Ramos (cell line): ENCODE measurements around the gene ARV1.
"Not testable (repeated sequence)": the region's sequence is repeated elsewhere in the genome, so short reads cannot be mapped to it uniquely, and the experiment has no call there.

Source experiments
- in situ Hi-C: fragments of 300-500 bp; cut with MboI; formaldehyde crosslinking; loops from one replicate; pipeline ENCODE4 v1.14.3; 2022; ENCODE audit warnings: low sequenced_read_pairs; ENCODE audit not compliant: unreplicated experiment

Gene ARV1

DNA sequence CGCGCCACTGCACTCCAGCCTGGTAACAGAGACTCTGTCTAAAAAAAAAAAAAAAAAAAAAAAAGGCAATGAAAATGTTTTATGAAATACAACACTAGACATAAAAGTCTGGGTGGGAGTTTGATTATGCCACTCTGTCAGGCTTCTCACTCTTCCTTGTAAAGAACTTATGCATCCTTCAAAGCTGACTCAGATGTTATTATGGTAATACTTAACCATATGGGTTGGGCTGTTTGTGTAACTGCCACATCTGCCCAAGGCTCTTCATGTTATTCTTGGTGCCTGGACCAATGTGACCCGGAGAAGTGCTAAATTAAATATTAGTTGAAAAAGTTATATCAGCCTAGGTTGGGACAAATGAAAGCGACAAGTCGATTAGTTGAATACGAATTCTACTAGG, 37.3 kb downstream of the ARV1 start:
- in situ Hi-C loops = no loop called here

DNA sequence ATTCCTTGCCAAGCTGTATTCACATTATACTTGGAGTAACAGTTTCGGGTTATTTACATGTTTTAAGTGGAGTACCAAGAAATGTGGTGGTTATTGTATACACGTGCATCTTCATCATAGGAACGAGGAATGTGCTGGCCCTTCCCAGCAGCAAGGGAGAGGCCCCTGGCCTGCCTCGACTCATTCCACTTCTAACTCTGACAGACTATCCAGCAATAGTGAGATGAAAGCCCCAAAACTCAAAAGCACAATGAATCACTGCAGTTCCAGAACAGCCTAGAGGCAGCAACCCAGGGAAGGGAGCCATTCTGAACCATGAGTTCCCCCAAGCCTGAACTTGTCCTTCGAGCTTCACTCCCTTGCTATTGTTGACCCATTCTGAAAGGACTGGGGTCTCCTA, 38.1 kb downstream of the ARV1 start:
- in situ Hi-C loops = no loop called here

DNA sequence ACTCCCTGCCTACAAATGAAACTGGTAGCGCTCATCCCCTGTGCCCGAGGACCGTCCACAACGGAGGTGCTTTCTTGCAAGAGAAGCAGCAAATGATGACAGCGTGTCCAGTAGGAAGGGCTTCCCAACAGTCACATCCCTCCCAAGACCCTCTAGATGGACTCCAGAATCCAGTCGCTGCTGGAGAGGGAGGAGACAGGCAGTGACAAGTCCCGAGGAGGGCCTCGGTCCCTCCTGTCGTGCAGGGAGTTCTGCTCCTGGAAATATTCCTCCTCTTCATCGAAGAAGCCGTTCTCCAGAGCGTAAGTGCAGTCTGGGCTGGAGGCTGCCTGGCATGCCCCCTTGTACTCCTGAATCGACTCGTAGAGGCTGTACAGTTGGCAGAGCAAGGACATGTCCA, 40.8 kb downstream of the ARV1 start:
- in situ Hi-C loops = no loop called here

DNA sequence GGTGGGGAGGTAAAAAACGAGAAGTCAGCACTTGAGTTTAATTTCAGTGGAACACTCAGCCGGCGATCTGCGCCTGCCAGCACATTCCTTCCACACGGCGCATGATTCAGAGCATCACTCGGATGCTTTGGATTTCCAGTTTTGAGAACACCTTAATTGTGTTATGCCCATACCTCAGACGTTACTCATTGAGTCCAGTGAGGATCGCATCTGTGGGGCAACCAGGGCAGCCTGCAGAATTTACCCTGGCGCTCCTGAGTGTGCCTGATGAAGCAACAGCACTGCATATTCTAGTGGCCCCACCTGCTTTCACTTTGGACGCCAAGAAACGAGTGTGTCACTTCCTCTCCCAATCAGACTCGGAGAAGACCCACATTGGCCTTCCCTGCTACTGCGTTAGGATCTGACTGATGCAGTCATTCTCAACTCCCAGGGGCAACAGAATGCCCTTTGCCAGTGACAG, 41.3 kb downstream of the ARV1 start:
- in situ Hi-C loops = no loop called here

DNA sequence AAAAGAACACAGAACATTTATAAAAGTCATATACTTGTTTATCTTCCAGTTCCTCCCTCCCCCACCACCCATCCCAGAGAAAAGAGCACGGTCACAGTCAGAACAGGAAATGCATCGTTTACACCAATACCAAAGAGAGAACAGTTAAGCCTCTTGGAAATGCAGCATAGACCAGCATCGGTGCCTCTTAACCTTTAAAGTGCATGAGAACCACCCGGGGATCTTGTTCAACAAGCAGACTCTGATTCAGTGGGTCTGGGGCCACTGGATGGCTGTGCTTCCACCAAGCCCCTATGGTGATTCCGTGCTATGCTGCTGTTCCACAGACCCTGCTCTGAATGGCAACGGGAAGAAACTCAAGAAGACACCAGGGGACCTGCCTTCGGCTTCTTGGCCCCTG, 41.9 kb downstream of the ARV1 start:
- in situ Hi-C loops = no loop called here

DNA sequence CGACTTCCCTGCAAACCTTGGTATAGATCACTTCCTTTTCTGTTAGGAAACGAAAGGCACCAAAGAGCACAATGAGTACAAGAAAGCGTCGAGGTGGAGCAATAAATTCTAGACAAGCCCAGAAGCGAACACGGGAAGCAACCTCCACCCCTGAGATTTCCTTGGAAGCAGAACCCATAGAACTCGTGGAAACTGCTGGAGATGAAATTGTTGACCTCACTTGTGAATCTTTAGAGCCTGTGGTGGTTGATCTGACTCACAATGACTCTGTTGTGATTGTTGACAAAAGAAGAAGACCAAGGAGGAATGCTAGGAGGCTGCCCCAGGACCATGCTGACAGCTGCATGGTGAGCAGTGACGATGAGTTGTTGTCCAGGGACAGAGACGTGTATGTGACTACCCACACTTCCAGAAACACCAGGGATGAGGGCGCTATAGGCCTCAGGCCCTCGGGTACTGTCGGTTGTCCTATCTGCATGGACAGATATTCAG, 42.7 kb downstream of the ARV1 start:
- in situ Hi-C loops = no loop called here

DNA sequence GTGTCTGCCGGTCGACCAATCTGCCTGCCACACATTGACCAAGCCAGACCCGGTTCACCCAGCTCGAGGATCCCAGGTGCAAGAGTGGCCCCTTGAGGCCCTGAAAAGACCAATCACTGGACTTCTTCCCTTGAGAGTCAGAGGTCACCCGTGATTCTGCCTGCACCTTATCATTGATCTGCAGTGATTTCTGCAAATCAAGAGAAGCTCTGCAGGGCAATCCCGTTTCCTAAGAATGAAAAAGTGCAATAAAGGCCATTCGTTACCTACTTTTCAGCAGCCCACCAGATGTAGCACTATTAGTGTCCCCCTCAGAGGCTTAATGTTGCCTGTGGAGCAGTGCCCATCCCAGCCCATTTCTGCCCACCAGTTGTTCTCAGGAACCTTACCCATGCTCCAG, 43.6 kb downstream of the ARV1 start:
- in situ Hi-C loops = not testable (repeated sequence)

DNA sequence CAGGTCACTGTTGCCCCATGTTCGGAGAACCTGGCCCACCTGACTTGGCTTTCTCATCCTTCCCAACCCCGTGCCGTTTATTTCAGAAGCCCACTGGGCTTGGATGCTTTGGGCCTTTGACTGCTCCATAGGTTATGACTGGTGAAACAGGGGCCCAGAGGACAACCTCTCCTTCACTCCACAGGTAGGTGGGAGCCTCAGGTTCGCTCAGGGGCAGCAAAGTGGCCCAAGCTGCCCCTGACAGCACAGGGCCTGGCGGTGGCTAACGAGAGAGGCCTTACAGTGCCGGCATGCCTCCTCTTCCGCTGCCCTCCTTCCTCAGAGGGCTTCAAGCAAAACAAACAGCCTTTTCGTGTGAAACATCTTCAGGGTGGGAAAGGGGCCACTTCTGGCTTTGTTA, 44.3 kb downstream of the ARV1 start:
- in situ Hi-C loops = no loop called here

DNA sequence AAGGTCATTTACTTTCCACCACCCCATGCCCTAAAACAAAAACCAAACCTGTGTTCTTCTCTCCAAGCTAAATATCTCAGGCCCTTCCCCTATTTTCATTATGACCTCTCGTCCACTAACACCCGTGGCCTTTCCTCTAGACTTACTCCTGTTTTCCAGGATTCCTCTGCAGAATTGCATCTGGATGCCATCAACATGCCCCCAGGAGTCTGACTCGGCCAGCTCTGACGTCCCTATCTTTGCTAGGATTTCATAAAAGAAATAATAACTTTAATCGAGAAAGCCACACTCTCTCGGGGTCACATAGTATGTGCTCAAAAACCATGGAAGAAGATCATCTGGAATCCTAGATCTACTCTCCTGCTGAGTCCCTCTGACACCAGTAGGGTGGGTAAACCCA, 47.7 kb downstream of the ARV1 start:
- in situ Hi-C loops = no loop called here

DNA sequence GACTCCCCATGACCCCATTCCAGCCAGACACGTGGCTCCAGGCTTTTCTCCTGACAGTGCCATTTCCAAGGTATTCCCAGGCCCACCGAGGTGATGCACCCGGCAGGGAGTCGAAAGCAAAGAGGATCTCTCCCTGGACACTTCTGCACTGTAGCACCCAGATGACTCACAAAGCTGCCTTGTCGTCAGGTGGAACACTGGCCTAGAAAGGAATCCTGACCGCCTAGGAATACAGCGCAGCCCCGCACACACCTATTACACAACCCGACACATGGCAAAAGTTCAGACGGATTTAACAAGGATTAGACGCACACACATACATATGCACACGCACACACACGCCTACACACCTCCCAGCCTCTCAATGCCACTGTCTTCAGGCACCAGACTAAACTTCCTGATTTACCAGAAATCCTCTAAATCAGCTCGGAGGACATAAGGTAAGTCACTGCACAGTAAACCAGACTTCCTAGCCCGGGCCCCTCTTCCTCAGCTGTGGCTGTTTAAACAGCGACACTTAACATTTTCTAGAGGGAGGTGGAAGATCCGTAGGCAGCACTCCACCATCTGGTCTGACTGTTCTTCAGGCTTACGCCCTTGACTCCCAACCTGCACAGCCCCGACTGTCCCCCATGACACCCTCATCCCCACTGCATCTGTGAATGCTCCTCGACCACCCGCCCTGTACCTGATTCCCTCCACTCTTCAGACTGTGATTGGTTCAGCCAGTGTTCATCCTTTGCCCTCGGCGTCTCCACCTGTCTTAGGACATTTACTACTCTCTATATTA, 48.4 kb downstream of the ARV1 start:
- in situ Hi-C loops = no loop called here

DNA sequence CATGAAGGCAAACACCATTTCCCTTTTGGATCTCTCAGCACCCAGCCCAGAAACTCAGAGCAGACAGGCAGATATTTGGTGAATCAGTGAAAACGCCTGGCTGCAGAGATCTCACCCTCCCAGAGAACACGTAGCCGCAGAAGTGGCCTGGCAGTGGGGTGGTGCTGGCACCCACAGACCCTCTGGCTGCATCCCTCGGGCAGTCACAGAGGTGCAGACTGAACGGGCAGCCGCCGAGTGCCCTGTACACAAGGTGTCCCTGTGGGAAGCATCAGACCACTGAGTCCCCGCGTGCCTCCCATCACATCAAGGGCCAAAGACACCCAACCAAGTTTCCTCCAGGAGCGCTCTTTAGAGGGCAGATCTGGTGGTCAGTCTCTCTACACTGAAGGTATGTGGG, 49.1 kb downstream of the ARV1 start:
- in situ Hi-C loops = no loop called here

DNA sequence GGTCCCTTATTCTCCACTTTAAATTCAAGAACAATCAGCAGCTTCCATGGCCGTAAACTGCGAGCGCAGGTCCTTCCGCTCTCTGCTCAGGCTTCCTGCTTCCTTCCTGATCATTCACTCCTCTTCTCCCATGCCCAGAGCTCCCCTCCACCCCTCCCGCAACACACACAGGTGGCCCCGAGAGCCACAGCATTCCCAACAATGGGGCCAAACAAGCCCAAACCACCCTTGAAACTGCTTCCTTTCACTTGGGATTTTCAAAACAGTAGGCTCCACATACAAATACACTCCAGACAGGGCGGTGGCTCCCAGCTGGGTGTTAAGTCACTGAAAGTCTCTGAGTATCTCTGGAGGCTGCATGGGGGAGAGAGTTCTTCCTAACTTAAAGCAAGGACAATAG, 49.8 kb downstream of the ARV1 start:
- in situ Hi-C loops = no loop called here

DNA sequence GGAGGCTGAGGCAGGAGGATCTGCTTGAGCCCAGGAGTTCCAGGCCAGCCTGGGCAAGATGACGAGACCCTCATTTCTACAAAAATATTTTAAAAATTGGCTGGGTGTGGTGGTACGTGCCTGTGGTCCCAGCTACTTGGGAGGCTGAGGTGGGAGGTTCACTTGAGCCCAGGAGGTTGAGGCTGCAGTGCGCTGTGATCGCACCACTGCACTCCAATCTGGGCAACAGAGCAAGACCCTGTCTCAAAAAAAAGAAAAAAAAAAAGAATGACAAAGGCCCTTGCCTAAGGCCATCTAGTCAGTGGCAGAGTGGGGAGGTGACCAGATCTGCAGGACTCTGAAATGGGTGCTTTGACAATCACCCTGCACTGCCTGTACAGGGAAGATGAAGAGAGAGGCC, 50.4 kb downstream of the ARV1 start:
- in situ Hi-C loops = not testable (repeated sequence)

DNA sequence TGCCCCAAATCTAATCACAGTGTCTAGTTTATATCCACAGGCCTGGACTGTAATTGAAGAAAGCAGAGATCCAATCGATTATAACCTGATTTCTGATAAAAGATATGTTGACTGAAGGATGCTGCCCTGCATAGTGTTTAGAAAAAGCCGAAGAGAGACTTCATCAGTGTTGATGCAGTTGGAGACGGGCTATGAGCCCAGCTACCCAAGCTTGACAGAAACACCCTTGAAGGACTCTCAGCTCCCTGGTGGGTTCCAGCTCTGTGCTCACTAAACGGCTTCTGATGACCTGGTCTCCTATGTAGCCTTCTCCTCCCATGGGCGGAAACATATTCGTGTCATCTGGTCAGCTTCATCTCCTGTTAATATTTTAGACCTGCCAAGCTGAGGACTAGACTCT, 50.9 kb downstream of the ARV1 start:
- in situ Hi-C loops = no loop called here

DNA sequence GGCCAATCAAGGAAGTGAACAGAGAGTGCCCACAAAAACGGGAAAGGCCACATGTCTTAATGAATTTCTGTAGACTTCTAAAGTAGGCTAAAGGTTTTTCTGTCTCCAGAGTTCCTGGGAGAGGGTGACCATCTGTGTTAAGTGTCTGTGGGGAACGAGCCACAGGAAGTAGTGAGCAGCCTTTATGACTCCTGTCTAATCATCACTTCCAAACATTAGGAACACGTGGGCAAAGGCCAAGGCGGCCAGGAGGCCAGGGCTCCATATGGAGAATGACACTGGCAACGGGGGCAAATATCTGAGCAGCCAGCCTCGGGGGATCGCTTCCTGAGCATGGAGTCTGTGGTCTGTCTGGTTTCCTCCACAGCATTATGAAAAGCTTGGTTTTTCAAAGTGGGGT, 54.1 kb downstream of the ARV1 start:
- in situ Hi-C loops = no loop called here

DNA sequence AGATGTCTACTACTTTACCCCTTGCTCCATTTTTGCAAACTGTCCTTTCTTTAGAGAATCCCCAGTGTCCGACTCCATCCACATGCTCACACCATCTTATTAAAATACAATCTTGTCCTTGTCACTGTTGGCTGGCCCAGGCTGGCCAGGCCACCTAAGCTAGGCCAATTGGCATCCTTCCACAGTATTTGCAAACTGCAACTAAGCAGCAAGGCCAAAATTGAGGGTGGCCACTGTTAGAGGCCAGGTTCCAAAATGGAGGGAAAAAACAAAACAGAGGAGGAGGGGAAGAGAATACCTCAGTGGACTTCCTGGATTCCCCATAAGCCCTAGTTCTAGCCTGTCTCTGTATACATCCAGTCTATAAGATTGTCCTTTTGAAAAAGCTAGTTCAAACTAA, 56.9 kb downstream of the ARV1 start:
- in situ Hi-C loops = no loop called here

DNA sequence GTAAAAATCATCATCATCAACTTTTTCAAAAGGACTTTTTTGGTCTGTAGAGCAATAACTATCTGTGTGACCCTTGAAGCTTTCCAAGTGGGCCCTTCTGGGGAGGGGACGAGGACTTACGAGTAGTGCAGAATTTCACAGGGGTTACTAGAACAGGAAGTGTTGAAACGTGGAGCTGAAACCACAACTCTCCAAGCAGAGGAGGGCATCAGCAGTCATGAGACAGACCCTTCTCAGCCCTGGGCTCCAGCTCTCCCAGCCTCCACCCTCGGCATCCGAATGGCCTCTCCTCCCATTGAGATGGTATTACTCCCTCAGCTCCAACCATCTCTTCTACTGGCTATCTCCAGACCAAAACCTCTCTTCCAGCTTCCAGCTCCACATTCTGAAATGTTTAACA, 57.5 kb downstream of the ARV1 start:
- in situ Hi-C loops = no loop called here

DNA sequence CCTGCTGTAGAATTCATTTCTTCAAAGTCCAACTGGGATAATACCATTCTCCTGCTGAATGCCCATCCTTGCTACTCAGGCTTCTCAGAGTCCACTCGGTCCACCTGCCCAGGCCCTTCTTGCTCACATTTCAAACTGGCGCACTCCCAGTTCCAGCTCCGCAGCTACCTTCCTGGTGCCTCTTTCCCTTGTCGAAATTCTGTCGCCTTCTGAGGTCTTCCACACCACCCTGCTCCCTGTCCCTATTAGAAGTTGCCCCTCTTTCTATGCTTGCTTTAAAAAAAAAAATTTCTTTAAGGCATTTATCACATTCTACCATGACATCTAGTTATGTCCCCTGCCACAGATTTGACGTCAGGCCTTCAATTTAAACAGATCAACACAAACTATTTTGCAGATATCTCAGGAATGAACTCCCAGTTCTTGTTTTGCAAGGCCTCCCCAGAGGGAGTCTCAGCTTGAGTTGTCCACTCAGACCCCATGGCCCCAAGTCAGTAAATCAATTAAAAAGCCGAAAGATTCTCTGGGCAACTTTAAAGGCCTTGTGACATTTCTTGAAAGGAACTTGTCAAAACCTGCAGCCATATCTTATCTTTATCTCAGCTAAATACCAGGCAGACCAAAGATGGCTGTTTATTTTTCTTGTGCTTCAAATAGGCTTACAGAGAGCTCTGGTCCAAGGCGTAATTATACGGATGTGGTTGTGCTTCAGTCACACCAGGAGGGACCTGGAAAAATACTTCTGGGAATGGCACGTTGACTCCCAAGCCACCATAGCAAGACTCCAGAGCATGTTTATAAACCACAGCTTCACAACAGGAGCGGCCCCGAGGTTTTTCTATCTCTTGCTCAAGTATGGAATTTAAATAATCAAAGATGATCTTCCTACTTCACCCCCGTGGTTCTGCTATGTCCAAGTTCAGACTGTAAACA, 59.0 kb downstream of the ARV1 start:
- in situ Hi-C loops = no loop called here

DNA sequence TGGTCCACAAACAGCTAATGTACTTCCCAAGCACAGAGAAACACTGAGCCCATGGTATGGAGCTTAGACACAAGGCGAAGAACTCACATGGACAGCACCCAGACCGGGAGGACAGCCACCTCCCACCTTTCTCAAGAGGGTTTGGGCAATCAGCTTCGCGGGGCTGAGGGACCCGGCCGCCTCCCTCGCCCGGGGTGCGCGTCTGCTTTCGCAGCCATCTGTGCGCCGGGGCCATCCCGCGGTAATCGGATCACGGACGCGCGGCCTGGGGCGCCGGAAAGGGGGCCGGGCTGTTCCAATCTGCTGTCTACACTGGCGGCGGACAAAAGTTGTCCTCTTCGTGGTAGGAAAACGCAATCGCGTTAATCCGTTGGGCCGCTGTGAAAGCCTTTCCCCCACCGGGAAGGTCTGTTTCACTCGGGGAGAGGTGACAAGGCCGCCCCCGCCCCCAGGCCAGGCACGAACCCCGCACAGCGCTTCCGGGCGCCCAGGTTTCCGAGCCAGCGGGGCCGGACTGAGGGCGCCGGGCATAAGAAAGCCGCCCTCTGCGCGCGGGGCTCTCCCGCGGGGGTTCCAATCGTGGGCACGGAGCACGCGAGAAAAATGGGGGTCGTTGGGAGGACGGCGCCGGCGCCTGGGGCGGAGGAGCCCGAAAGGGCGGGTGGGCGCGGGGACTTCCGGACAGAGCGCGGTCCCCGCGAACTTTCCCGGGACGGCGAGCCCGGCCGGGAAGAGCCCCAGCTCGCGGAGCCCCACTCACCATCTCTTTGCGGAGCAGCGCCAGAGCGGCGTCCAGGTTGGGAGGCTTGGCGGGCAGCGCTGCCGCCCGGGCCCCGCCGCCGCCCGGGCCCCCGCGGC, 60.5 kb downstream of the ARV1 start:
- in situ Hi-C loops = no loop called here

DNA sequence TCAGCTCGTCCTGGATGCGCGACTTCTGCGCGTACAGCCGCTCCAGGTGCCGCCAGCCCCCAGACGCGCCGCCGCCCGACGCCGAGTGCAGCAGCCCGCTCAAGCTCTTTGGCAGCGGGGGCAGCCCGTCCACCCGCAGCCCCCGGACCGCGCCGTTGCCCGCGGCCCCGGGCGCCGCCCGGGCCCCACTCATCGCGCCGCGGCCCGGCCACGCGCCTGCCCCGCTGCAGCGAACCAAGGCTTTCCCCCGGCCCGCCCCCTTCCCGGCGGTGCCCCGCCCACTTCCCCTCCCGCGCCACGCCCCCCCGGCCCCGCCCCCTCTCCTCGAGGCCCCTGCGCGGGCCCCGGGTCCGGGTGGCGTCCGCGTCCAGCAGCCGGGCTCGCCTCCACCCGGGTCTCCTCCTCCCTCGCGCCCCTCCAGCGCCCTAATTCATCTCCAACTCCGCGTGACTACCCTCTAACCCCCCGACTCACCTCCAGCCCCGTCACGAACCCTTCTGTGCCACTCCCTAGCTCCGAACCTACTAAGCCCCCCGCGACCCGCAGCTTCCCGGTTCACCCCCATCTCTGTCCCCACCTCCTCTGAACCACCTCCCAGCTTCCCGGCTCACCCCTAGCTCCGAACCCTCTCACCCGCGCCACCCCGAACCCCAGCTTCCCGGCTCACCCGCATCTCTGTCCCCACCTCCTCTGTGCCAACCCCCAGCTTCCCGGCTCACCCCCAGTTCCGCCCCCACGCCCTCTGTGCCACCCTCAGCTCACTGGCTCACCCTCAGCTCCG, 61.3 kb downstream of the ARV1 start, which contains the start of gene FAM89A:
Gene FAM89A (minus strand): TSS at position 236 of the 781 bp plus-strand sequence. CDS start 43 bp downstream, at position 193.
- in situ Hi-C loops = no loop called here
